ENCODE data around the gene RCL1. TPM values are rescaled to one million over a fixed set of nuclear protein-coding genes. Genes with fewer than 3 reads are reported as not detected.
A peak's percentile ranks its signal among the peaks of the same experiment; 100 is the strongest.

The RCL1 gene
- total and polyA plus RNA-seq, 2 donors (not counting 3 experiments of a cell fraction or from before 2014, with no cell fraction given): 12.9 to 13.2 TPM

DNA sequence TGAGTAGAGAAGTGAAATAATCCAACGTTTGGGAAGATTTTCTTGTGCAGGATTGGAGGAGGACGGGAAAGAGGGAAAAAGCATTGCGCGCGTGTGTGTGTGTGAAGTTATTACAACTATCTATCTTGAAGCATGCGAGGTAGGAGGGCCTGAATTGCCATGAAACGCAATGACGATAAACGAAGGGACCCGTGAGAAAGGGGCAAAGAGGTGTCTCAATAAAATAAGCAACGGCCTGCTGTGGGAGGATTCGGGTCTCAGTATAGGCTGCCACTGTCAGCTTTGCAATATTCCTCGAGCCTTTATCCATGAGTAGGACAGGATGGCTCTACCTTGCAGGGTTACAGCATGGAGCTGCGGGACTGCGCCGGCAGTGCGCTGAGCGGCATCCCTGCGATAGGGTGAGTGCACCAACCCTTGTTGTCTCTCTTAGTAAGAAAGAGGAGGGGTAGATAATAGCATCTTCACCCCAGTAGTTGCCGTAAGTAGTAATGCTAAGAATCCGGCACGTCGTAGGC, 631 bp upstream of the RCL1 start:
- no peaks in the 10 kb centered on the region for H4K20me1 ChIP-seq (replicated peaks; ENCODE audit: control insufficient read depth, extremely low read depth, insufficient read depth, low read length)
- H3K4me2 ChIP-seq (ENCODE audit: insufficient read depth, low read length): peak overlapping the region; percentile 75
- no peak for FAIRE-seq
- peak overlapping the region; percentile 41 for H3K9ac ChIP-seq (replicated peaks; ENCODE audit: extremely low read depth, insufficient read depth, low read length)
- no peaks in the 10 kb centered on the region for H3K36me3 ChIP-seq (ENCODE audit: control insufficient read depth in 2 of 2, extremely low read depth in 1 of 2, insufficient read depth in 2 of 2, low read length in 2 of 2)
- DNase-seq (ENCODE audit: low read depth, low spot score): no peak
- H3K4me3 ChIP-seq (replicated peaks in 1 of 3; ENCODE audit: insufficient read depth in 1 of 3, low read depth in 1 of 3, low read length in 3 of 3): peak overlapping the region; percentile 31 to 94 (median 69)
- TF ChIP-seq GATA2 (IDR thresholded peaks at IDR 0.05; ENCODE audit: insufficient read depth, insufficient read length, low read depth, low read length): no peak
- TF ChIP-seq EZH2 (IDR thresholded peaks at IDR 0.05; ENCODE audit: borderline replicate concordance, low read depth, low read length, severe bottlenecking): peak; percentile 51
- H3K9me3 ChIP-seq (replicated peaks; ENCODE audit: control insufficient read depth, insufficient read depth, low read length): no peaks in the 10 kb centered on the region
- H3K27ac ChIP-seq (ENCODE audit: insufficient read depth, low read depth, low read length): no peak overlapping the region
- no TSS peak for BruUV-seq (replicated peaks)
- intact Hi-C loops (cut with micrococcal nuclease) (loop anchor here (1.0 to 2.0 kb wide), 2 partner anchors 29 to 193 kb away; partner anchors contain the start of gene JAK2), dilution Hi-C loops (cut with MboI; ENCODE audit: extremely low pct_ligation_motif_present, low sequenced_read_pairs) (no loop called here)
- peaks cover 0 to 3% of the 10 kb centered on the region in 2 experiments for H3K27me3 ChIP-seq (ENCODE audit: control insufficient read depth in 2 of 2, insufficient read depth in 2 of 2, low read length in 2 of 2)
- H3K9me1 ChIP-seq (replicated peaks; ENCODE audit: control insufficient read depth, extremely low read depth, insufficient read depth, low read length): no peaks in the 10 kb centered on the region
- peaks cover 14% of the 10 kb centered on the region for H3K4me1 ChIP-seq (ENCODE audit: control insufficient read depth, extremely low read depth, insufficient read depth, low read length)
- peaks cover 41% of the 10 kb centered on the region for H3K79me2 ChIP-seq (ENCODE audit: control insufficient read depth, insufficient read depth, low read length)
- POLR2A ChIA-PET: interaction anchor here (0.6 to 1.5 kb wide), 2 partner anchors 41 to 836 kb away, joined by 3 read pairs; no protein-coding TSS in a partner anchor
- CTCF ChIA-PET: interaction anchor here (0.5 to 3.5 kb wide), 7 partner anchors 15 to 395 kb away, joined by 3 to 24 read pairs (median 6); partner anchors contain the start of gene JAK2
- H2AFZ ChIP-seq (ENCODE audit: low read depth, low read length): peak overlapping the region; percentile 97

DNA sequence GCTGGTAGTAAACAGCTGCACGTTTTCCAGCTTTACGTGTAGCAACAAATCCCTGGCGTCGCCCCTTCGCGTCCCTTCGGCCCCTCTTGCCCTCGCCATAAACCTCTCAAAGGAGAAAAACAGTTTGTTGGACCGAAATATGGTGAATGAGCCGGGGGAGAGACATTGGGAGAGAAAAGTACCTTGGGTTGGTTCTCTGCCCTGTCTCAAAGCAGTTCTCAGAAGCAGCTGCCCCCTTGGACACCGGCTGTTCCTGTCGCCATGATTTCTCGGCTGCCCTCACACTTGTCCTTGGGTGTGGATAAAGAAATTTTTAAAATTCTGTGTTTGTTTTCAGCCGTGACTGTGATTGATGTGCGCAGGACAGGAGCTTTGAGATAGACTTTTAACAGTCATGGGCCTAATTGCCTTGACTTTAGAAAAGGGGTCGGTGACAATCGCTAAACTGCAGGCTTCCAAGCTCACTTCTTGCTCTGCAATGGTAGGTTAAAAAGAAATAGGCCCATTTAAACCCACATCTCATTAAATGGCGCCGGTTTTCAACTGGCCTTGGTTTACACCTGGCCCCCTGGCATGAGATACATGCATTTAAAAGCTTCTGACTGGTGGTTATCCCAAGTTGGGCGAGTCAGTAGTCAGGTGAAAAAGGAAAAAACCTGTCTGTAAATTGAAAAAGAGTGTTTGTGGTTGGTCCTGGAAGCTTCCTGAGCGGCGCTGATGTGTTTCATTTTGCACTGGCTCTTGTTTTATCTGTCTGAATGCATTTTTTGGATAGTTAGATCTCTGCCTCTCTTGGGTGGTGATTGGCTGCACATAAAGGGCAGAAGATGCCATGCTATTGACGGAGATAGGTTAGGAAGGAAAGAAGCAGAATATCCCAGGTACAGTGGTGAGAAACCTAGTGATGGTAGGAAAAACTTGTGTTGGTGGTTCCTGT, 983 bp downstream of the RCL1 start:
- Histone ChIP-seq H3K27me3 (ENCODE audit: control insufficient read depth in 2 of 2, insufficient read depth in 2 of 2, low read length in 2 of 2) (peaks cover 0 to 3% of the 10 kb centered on the region in 2 experiments), H3K9me1 (replicated peaks; ENCODE audit: control insufficient read depth, extremely low read depth, insufficient read depth, low read length) (no peaks in the 10 kb centered on the region), H3K27ac (ENCODE audit: insufficient read depth, low read depth, low read length) (peak overlapping the region; percentile 75), H3K4me1 (ENCODE audit: control insufficient read depth, extremely low read depth, insufficient read depth, low read length) (peaks cover 28% of the 10 kb centered on the region), H3K4me2 (ENCODE audit: insufficient read depth, low read length) (peak overlapping the region; percentile 96), H3K4me3 (replicated peaks in 1 of 3; ENCODE audit: insufficient read depth in 1 of 3, low read depth in 1 of 3, low read length in 3 of 3) (peak overlapping the region; percentile 92 to 94 (median 94)), H3K36me3 (ENCODE audit: control insufficient read depth in 2 of 2, extremely low read depth in 1 of 2, insufficient read depth in 2 of 2, low read length in 2 of 2) (no peaks in the 10 kb centered on the region), H3K9ac (replicated peaks; ENCODE audit: extremely low read depth, insufficient read depth, low read length) (peak overlapping the region; percentile 81), H2AFZ (ENCODE audit: low read depth, low read length) (peak overlapping the region; percentile 99), H3K9me3 (replicated peaks; ENCODE audit: control insufficient read depth, insufficient read depth, low read length) (no peaks in the 10 kb centered on the region), H3K79me2 (ENCODE audit: control insufficient read depth, insufficient read depth, low read length) (peaks cover 57% of the 10 kb centered on the region), H4K20me1 (replicated peaks; ENCODE audit: control insufficient read depth, extremely low read depth, insufficient read depth, low read length) (no peaks in the 10 kb centered on the region)
- DNase-seq (ENCODE audit: low read depth, low spot score): peak; percentile 54
- BruUV-seq (replicated peaks): TSS peak; percentile 24
- FAIRE-seq: no peak
- TF ChIP-seq JUN (IDR thresholded peaks at IDR 0.05; ENCODE audit: borderline replicate concordance, insufficient read depth, insufficient read length, low read depth) (no peak), EZH2 (IDR thresholded peaks at IDR 0.05; ENCODE audit: borderline replicate concordance, low read depth, low read length, severe bottlenecking) (no peak), POLR2A (IDR thresholded peaks at IDR 0.05; ENCODE audit: low read depth, low read length) (no peak), MYC (IDR thresholded peaks at IDR 0.05; ENCODE audit: low read depth, low read length) (no peak), GATA2 (IDR thresholded peaks at IDR 0.05; ENCODE audit: insufficient read depth, insufficient read length, low read depth, low read length) (no peak)
- dilution Hi-C loops (cut with MboI; ENCODE audit: extremely low pct_ligation_motif_present, low sequenced_read_pairs): no loop called here
- intact Hi-C loops (cut with micrococcal nuclease): loop anchor here (1.0 to 2.0 kb wide), 2 partner anchors 31 to 40 kb away; no protein-coding TSS in a partner anchor
- CTCF ChIA-PET: interaction anchor here (0.9 to 3.5 kb wide), 14 partner anchors 17 to 807 kb away, joined by 3 to 24 read pairs (median 4); partner anchors contain the start of genes CD274 and JAK2
- POLR2A ChIA-PET: interaction anchor here (0.7 to 1.5 kb wide), 3 partner anchors 14 to 191 kb away, joined by 3 read pairs; partner anchors contain the start of gene JAK2

Data from endothelial cell of umbilical vein (primary cell).